Stimulated activated CD4-positive, alpha-beta T cell treated with anti-CD3 and anti-CD28 coated beads, Interleukin-12 subunit alpha, Interleukin-12 subunit beta, amount 100 ng/mL, for 48 hours (primary cell): ENCODE data around the gene MAP2.
"Not testable (repeated sequence)": the region's sequence is repeated elsewhere in the genome, so short reads cannot be mapped to it uniquely, and the experiment has no call there.

Source experiments
- DNase-seq, 3 donors: peaks; one replicate each; pipeline ENCODE4 v3.0.0-alpha.2; 2020; ENCODE audit warnings: low read depth in 2 of 3, low spot score in 1 of 3

MAP2 gene

GRCh38 chr2:209473930-209474419, 50.1 kb downstream of the MAP2 start:
- no peak for DNase-seq

- no peak for DNase-seq
These were observed 51.1 kb downstream of the MAP2 start for GRCh38 chr2:209474960-209475359.

- no peak for DNase-seq
These were observed 52.7 kb downstream of the MAP2 start for GRCh38 chr2:209476367-209477208.

DNA sequence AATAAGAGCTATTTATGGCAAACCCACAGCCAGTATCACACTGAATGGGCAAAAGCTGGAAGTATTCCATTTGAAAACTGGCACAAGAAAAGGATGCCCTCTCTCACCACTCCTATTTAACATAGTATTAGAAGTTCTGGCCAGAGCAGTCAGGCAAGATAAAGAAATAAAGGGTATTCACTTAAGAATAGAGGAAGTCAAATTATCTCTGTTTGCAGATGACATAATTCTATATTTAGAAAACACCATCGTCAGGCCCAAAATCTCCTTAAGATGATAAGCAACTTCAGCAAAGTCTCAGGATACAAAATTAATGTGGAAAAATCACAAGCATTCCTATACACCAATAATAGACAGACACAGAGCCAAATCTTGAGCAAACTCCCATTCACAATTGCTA, 68.4 kb downstream of the MAP2 start:
- DNase-seq = not testable (repeated sequence)

- DNase-seq = not testable (repeated sequence)
These were observed 71.3 kb downstream of the MAP2 start for GRCh38 chr2:209495068-209495620.

DNA sequence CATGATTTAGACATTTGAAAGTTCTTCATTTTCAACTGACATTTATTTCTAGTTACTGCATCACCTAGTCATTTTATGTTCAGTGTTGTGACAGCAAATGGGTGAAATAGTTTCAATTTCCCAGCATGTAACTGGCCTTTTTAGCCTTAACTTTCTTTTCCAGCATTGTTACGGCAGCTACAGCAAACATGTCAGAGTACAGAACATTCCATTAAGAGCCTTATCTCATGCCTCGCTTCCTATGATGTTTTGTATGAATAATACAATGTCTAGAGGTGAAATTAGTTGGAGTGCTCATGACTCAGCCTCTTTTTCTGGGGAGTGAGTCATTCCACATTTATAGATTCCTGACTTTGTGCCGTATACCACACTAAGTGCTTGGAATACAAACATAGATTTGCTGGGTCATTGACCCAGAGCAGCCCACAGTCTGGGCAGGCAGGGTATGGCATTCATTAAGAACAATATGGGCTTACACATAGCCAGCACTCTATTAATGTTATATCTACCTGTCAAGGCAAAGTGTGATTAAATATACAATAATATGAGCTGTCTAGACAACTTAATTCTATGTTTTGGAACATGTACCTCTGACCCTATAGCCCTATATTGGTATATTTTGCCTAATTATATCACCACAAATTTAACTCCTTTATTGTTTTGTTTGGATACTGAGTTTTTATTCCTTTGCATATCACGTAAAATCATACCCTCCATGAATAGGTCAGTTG, 72.2 kb downstream of the MAP2 start:
- no peak for DNase-seq

- DNase-seq = no peak
These were observed 72.7 kb downstream of the MAP2 start for GRCh38 chr2:209496586-209496982.

GRCh38 chr2:209498614-209499013, 74.8 kb downstream of the MAP2 start:
- DNase-seq = no peak

- no peak for DNase-seq
These were observed 75.2 kb downstream of the MAP2 start for GRCh38 chr2:209499069-209499468.

- DNase-seq = no peak
These were observed 77.7 kb downstream of the MAP2 start for GRCh38 chr2:209501579-209501978.

DNA sequence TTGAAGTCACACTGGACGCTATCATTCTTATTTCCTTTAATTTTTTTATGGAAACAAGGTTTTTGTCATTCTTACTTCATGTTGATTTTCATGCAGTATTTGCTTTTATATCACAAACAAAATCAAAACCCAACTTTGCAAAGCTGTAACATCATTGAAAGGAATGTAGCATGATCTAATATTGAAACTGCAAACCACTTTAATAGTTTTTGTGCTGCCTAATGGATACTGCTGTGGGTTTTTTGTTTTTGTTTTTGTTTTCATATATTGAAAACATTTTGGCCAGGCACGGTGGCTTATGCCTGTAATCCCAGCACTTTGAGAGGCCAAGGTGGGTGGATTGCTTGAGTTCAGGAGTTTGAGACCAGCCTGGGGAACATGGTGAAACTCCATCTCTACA, 81.6 kb downstream of the MAP2 start:
- DNase-seq = no peak

DNA sequence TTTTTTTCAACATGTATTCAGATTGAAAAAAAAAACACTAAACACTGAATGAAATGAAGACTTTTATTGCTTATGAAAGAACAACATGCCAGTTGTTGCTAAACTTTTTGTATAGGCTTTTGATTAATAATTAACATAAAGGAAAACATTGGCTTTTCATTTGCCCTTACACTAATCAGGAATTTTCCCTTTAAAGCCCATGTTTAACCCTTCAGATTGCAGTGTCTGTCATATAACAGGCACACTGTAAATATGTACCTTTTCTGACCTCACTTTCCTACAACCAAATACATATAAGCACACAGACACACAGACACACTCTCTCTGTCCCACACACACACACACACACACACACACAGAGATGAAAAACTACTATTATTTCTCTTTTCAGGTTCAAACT, 84.4 kb downstream of the MAP2 start:
- no peak for DNase-seq

- no peak for DNase-seq
These were observed 87.8 kb downstream of the MAP2 start for GRCh38 chr2:209511637-209512036.

GRCh38 chr2:209512971-209513370, 89.1 kb downstream of the MAP2 start:
- no peak for DNase-seq

DNA sequence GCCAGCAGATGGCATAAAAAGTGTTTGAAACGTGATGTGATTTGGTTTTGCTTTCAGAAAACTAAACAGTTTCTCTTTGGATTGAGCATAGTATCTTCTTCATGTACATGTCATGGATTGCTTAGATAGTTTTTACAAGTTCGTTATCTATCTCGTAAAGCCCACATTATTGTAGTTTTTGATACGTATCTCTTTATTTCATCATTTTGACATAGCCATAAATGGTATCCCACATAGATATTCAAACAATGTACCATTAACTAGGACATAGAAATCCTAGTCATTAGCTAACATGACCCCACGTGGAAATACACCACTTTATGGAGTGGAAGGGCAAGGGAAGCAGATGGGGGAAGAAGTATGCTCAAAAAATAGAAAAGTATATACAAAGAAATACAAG, 93.6 kb downstream of the MAP2 start:
- no peak for DNase-seq

DNA sequence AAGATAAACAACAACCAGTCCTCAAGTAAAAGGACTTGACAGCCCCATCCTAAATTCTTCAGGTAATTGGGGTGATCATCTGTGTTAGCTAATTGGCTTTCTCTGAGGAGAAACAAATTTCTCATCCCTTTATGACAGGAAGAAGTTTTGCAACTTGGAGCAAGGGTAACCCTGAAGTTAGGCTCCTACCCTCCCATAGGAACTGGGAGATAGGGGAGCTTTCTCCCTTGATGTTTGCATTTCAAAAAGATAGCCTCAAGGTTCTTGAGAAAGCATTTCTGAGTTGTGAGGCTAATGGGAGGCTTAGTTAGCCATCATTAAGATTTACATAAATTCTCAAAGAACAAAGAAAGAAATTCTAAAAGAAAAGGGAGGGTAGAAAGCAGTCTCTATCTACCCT, 95.4 kb downstream of the MAP2 start:
- no peak for DNase-seq

GRCh38 chr2:209519906-209520305, 96.1 kb downstream of the MAP2 start:
- no peak for DNase-seq

GRCh38 chr2:209523041-209523740, 99.3 kb downstream of the MAP2 start:
- DNase-seq = no peak

DNA sequence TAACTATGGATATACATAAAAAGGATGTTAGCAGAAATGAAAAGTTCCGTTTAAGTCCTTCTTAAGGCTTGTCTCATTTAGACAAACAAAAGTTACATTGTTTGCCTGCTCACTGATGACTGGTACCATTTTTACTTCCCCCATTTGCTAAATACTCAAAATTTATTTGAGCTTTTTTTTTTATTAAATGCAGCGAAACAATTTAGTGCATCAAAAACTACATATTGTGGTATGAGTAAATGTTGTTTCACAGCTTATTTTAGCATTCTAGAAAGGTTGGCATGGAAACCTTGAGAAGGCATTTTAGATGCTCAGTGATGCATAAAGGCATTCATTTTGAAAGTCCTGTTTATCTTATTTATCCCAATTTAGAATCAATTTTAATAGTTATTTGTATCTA, 100.0 kb downstream of the MAP2 start:
- no peak for DNase-seq

DNA sequence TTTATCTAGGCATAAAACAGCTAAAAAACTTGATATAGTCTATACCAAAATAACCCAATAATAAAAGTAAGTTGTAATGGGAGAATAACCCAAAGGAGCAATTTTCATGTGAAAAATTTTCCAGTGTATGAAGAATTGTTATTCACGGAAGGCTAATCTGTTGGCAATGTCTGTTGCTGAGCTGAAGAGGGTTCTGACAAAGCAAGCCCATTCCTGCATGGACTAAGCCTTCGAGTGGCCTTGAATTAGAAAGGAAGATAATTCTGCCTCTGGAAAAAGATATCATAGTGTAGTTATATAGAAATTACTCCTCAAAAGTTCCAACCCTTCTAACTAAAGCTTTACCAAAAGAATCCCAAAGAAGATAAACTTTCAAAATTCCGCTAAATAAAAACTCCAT, 101.5 kb downstream of the MAP2 start:
- DNase-seq = no peak

- no peak for DNase-seq
These were observed 102.0 kb downstream of the MAP2 start for GRCh38 chr2:209525834-209526281.
